SKM-1 treated with dmso at 0.1 percent for 144 hours (cell line): ENCODE measurements around the gene ANKRD31.
"Not testable (repeated sequence)": the region's sequence is repeated elsewhere in the genome, so short reads cannot be mapped to it uniquely, and the experiment has no call there.

Source experiments
- DNase-seq: peaks from one replicate; lab custom pipeline; 2025; ENCODE audit not compliant: unreplicated experiment; lab: John Stamatoyannopoulos, UW

Gene ANKRD31

GRCh38 chr5:75235711-75236110 lies 967 bp downstream of the ANKRD31 start:
- no peak for DNase-seq

GRCh38 chr5:75234251-75234650 lies 2.4 kb downstream of the ANKRD31 start:
- DNase-seq = no peak

- no peak for DNase-seq
These were observed 9.8 kb downstream of the ANKRD31 start for GRCh38 chr5:75226916-75227315.

DNA sequence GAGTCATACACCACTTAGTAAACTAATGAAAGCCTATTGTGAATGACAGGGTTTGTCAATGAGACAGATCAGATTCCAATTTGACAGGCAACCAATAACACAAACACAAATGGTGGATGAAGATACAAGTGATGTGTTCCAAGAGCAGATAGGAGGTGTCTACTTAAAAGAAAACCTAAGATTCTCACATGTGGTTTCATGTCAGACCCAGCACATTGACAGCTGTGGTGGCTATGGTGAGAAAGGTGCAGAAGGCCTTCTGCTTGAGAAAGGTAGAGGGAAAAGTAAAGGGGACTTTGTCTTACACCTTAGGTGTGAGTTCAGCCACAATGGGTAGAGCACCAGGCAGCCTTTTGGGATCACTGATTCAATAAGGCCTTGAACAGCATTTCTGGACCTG lies 11.2 kb downstream of the ANKRD31 start:
- DNase-seq = no peak

DNA sequence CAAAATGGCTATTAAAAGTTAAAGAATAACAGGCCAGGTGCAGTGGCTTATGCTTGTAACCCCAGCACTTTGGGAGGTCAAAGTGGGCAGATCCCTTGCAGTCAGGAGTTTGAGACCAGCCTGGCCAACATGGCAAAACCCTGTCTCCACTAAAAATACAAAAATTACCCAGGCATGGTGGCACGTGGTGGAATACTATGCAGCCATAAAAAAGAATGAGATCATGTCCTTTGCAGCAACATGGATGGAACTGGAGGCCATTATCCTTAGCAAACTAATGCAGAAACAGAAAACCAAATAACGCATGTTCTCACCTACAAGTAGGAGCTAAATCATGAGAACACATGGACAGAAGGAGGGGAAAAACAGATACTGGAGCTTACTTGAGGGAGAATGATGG lies 15.9 kb downstream of the ANKRD31 start:
- DNase-seq = not testable (repeated sequence)

DNA sequence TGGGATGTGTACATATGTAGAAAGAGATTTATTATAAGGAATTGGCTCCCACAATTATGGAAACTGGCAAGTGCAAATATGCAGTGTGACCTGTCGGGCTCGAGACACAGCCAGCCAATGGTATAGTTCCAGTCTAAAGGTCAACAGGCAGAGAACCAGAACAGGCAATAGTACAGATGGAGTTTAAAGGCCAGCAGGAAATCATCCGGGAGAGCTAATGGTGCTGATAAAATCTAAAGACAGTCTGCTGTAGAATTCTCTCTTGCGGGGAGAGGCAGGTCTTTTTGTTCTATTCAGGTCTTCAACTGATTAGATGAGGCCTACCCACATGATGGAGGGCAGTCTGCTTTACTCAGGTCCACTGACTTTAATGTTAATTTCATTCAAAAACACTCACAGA lies 21.8 kb downstream of the ANKRD31 start:
- DNase-seq = no peak

DNA sequence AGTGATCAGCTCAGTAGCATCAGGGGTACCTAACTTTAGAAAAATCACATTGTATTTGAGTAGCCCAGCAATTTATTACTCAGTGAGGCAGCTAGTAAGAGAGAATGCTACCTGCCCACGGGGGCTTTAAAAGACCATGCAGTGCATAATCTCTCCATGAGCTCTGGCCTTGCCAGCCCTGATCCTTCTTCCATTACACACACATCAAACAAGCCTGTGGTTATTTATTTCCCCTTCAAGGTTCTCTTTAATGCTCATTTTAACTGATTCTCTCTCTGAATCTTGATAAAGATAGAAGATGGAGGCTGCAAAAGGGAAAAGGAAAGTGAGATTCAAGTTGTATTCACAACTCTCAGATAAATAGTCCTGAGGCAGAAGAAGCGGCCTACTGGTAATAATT lies 22.3 kb downstream of the ANKRD31 start:
- DNase-seq = no peak

GRCh38 chr5:75203604-75204003 lies 33.1 kb downstream of the ANKRD31 start:
- no peak for DNase-seq

GRCh38 chr5:75202935-75203334 lies 33.7 kb downstream of the ANKRD31 start:
- no peak for DNase-seq

DNA sequence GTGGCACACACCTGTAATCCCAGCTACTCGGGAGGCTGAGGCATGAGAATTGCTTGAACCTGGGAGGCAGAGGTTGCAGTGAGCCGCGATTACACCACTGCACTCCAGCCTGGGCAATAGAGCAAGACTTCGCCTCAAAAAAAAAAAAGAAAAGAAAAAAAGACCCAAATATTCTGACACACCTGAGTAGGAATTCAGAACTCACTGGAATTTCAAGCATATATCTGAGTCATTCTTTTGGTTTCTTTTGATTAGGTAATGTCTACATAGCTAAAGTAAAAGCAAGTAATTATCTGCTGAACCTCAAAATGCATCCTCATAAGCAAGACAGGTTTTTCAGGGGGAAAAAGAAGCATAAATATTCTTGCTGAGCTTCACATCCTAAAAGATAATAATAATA lies 35.9 kb downstream of the ANKRD31 start:
- DNase-seq = no peak

- DNase-seq = no peak
These were observed 36.7 kb downstream of the ANKRD31 start for GRCh38 chr5:75199946-75200345.

- DNase-seq = no peak
These were observed 37.6 kb downstream of the ANKRD31 start for GRCh38 chr5:75199071-75199470.

GRCh38 chr5:75197745-75198144 lies 38.9 kb downstream of the ANKRD31 start:
- DNase-seq = no peak

- no peak for DNase-seq
These were observed 43.9 kb downstream of the ANKRD31 start for GRCh38 chr5:75192804-75193203.

- DNase-seq = no peak
These were observed 44.4 kb downstream of the ANKRD31 start for GRCh38 chr5:75192264-75192663.

- no peak for DNase-seq
These were observed 46.5 kb downstream of the ANKRD31 start for GRCh38 chr5:75190227-75190626.

- DNase-seq = no peak
These were observed 47.3 kb downstream of the ANKRD31 start for GRCh38 chr5:75189353-75189752.

DNA sequence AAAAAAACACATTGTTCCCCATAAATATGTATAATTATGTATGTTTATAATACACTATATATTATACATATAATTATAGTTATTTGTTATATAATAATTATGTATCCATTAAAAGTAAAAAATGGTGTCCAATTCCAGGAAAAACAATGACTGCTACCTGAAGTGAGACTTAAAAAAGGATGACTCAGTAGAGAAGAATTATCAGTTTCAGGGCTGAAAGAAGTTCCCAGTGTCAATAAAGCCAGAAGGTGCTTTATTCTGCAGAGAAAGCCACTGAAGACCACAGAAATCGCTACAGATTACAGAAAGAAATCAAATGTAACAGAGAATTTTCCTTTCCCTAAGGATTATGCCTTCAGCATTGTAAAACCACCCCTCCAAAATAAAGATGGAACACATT lies 50.9 kb downstream of the ANKRD31 start:
- no peak for DNase-seq

GRCh38 chr5:75176009-75176408 lies 60.7 kb downstream of the ANKRD31 start:
- DNase-seq = not testable (repeated sequence)

DNA sequence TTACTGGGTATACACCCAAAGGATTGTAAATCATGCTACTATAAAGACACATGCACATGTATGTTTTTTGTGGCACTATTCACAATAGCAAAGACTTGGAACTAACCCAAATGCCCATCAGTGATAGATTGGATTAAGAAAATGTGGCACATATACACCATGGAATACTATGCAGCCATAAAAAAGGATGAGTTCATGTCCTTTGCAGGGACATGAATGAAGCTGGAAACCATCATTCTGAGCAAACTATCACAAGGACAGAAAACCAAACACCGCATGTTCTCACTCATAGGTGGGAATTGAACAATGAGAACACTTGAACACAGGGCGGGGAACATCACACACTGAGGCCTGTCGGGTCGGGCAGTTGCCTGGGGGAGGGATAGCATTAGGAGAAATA lies 61.8 kb downstream of the ANKRD31 start:
- DNase-seq = not testable (repeated sequence)

GRCh38 chr5:75169516-75169915 lies 67.2 kb downstream of the ANKRD31 start:
- no peak for DNase-seq

- DNase-seq = no peak
These were observed 68.5 kb downstream of the ANKRD31 start for GRCh38 chr5:75168026-75168735.

GRCh38 chr5:75167345-75167744 lies 69.3 kb downstream of the ANKRD31 start:
- no peak for DNase-seq
